ENCODE results near the gene CMA1.

DNA sequence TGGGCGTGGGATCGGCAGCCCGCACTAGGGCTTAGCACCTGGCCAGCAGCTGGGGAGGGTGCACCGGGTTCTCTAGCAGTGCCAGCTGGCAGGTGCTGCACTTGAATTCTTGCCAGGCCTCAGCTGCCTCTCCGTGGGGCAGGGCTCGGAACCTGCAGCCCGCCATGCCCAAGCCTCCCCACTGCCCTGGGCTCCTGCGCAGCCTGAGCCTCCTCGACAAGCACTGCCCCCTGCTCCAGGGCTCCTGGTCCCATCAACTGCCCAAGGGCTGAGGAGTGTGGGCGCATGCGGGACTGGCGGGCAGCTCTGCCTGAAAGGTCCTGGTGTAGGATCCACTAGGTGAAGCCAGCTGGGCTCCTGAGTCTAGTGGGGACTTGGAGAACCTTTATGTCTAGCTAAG lies 34.9 kb downstream of the CMA1 start:
- TF ChIP-seq ZNF274 (IDR thresholded peaks at IDR 0.05; ENCODE audit: low read depth, low read length) = no peak
- no peak for TF ChIP-seq YY1 (IDR thresholded peaks at IDR 0.05; ENCODE audit: insufficient read depth, insufficient read length)
- no peak for TF ChIP-seq SUZ12 (IDR thresholded peaks at IDR 0.05; ENCODE audit: extremely low read depth, insufficient read depth, insufficient read length)
